Endometrium (tissue), 2 donors: ENCODE measurements around the gene SNX10.

Experiments used
- FAIRE-seq: peaks from 2 replicates; lab custom pipeline; 2012; peaks lifted over from hg19 to GRCh38; lab: Jason Lieb, UNC
- donor health status: control.
- donor health status: control.

SNX10 gene

GRCh38 chr7:26298472-26299058 is 6.9 kb downstream of the SNX10 start:
- no peak for FAIRE-seq

GRCh38 chr7:26305090-26305868 is 13.6 kb downstream of the SNX10 start:
- no peak for FAIRE-seq

- FAIRE-seq, result no peak
These were observed 14.4 kb downstream of the SNX10 start for GRCh38 chr7:26305869-26306665.

- no peak for FAIRE-seq
These were observed 15.1 kb downstream of the SNX10 start for GRCh38 chr7:26306790-26307189.

- FAIRE-seq, result no peak
These were observed 15.6 kb downstream of the SNX10 start for GRCh38 chr7:26307226-26307625.

GRCh38 chr7:26307791-26308190 is 16.1 kb downstream of the SNX10 start:
- no peak for FAIRE-seq

- no peak for FAIRE-seq
These were observed 16.9 kb downstream of the SNX10 start for GRCh38 chr7:26308551-26308950.

DNA sequence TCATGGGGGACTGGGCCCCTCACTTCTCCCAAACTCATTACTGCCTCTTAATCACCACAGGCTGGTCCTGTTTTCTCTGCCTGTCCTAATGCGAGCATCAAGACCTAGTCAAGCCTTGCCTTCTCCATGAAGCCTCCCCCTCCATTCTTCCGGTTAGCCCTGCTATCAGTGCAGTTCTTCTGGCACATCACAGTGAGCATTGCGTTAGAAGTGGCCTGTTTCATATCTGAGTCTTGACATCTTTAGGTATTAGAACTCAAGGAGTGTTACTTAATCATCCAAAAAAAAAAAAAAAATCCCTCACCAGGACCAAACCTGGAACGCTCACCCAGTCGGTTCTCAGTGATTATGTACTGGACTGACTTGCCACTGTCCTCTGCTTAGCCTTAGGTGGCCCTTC is 17.4 kb downstream of the SNX10 start:
- FAIRE-seq, result no peak

- no peak for FAIRE-seq
These were observed 20.1 kb downstream of the SNX10 start for GRCh38 chr7:26311798-26312197.

DNA sequence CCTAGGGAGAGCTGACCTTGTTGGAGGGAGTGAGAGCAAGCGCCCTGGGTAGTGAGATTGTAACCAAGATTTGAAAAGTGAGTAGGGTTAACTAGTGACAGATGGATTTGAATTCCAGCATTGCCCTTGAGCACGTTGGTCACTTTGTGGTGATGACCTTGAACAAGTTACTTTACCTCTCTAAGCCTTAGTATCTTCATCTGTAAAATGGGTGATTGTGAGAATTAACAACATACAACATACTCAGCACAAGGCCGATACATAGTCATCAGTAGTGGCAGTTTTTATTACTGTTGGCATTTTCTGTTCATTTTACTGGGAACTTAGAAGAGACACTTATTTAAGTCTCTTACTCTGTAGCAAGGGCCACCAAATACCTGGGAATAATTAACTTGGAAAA is 25.5 kb downstream of the SNX10 start:
- no peak for FAIRE-seq

- FAIRE-seq, result peak; percentile 59
These were observed 27.3 kb downstream of the SNX10 start for GRCh38 chr7:26318921-26319320.

GRCh38 chr7:26319636-26320035 is 28.0 kb downstream of the SNX10 start:
- FAIRE-seq, result no peak

DNA sequence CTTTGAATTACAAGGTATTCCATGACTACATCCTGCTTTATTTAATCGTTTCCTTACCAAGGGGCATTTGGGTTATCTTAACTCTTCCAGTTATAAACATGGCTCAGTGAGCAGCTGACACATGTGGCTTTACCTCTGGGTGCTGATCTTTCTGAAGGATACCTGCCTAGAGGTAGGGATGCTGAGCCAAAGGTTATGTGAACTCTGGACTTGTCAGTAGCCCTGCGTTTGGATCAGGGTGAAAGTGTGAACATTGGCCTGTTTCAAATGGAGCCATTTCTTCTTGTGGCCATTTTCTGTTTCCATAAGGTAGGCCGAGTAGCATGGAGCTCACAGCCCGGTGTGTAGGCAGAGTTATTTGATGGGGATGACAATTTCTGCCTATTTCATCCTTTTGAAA is 29.2 kb downstream of the SNX10 start:
- no peak for FAIRE-seq

- no peak for FAIRE-seq
These were observed 29.8 kb downstream of the SNX10 start for GRCh38 chr7:26321435-26321834.

DNA sequence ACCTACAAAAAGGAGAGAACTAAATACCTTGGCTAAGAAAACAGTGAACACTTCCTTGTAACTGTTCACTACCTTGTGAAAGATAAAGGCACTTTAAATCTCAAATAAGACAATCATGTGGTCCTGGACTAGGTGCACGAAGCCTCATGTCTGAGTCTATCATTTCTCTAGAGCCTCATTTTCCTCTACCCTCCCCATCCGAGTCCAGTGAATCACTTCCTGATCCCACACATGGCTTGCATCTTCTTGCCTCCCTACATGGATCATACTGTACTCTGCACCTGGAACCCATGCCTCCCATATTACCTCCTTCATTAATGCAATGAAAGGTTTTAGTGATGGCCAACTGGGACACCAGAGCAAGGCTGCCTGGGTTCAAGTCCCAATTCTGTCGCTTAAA is 34.5 kb downstream of the SNX10 start:
- FAIRE-seq, result no peak

DNA sequence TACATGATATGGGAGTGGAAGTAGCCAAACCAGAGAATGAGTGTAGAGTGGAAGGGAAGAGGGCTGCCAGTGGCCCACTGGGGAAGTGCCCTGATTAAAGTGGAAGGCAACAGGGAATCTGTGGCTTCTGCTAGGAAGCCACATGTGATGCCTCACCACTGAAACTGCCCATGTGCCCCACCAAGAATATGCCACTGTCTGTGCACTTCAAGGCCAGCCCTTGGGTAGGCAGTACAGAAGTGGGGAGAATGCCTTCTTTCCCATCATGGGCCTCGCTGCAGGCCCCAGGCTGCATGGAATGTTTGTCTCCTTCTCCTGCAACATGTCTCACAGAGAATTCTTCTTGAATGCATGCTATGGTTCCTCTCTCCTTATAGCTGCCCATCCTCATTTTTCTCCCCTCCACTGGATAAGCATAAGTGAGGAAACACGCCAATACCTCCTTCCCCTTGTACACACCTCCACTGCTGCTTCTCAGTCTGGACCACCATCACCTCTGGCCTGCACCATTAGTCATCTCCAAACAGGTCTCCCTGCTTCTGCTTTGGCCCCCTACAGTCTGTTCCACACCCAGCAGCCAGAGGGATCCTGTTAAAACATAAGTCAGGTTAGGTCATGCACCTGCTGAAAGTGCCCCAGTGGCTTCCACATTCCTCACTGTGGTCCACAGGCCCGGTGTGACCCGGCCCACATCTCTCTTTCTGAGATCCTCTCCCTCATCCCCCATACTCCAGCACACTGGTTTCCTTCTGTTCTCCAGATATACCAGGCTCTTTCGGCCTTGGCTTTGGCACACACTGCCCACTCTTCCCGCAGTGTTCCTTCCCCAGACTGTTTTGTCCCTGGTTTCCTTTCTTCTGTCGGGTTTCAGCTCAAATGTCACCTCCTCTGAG is 37.1 kb downstream of the SNX10 start:
- no peak for FAIRE-seq

GRCh38 chr7:26329520-26330255 is 38.0 kb downstream of the SNX10 start:
- no peak for FAIRE-seq

DNA sequence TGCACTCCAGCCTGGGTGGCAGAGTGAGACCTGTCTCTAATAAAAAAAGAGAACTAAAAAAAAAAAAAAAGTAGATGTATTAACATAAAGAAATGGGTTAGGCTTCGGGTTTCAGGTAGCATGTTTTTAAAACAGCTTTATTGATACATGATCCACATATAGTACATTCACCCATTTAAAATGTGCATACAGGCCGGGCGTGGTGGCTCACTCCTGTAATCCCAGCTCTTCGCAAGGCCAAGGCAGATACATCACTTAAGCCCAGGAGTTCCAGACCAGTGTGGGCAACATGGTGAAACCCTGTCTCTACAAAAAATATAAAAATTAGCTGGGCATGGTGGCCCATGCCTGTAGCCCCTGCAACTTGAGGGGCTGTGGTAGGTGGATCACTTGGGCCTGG is 39.5 kb downstream of the SNX10 start:
- no peak for FAIRE-seq

DNA sequence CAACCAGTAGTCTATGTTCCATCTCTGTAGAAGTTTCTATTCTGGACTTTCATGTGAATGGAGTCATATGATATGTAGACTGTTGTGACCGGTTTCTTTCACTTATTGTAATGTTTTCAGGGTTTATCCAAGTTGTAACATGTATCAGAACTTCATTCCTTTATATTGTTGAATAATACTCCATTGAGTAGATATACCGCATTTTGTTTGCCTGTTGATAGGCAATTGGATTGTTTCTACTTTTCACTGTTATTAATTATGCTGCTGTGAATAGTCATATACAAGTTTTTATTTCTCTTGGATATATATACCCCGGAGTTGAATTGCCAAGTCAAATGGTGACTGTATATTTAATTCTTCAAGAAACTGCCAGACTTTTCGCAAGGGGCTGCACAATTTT is 40.1 kb downstream of the SNX10 start:
- no peak for FAIRE-seq

DNA sequence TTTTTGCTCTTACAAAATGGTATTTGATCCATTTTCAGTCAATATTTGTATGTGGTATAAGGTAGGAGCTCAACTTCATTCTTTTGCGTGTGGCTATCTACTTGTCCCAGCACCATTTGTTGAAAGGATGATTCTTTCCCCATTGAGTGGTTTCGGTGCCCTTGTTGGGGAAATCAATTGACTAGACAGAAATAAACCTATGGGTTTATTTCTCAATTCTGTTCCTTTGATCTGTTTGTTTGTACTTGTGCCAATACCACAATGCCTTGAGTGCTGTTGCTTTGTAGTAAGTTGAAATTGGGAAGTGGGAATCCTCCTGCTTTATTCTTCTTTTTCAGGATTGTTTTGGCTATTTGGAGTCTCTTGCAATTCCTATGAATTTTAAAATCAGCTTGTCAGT is 41.0 kb downstream of the SNX10 start:
- FAIRE-seq, result no peak

DNA sequence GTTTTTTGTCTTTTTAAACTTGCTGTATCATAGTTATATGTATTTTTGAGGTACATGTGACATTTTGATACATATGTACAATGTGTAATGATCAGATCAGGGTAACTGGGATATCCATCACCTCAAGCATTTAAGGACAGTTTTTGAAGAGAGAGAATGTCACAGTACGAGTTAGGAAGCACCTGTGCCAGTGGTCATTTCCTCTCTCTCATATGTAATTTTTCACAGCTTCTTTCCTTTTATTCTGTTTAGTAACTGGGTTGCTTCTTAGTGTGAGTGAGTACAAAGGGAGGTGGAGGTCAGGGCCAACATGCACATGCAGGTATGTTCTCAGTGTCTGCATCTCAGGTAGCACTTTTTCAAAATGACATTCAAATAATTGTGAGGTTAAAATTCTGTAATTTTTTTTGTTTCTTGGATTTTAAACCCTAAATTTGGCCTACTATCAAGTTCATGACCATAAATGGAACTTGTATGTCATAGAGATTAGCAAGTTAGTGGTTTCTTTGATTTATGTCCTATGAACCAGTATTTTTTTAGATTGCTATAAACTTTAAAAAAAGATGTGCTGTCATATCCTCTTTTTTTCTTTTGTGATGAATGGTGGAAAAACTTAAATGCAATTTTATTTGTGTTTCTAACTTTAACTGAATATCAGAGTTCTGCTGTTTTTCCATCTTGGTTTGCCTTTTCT is 42.7 kb downstream of the SNX10 start:
- FAIRE-seq, result peak; percentile 50
